Endothelial cell of umbilical vein (primary cell): ENCODE results near the gene PMEL. TPM values are rescaled to one million over a fixed set of nuclear protein-coding genes. Genes with fewer than 3 reads are reported as not detected.

Experiments
- BruUV-seq: library from RNA; stranded (reverse); fragments of 400-500 nt; replicated peaks from 2 replicates; lab custom pipeline; 2021; lab: Mats Ljungman, UMichigan
- CTCF ChIA-PET: fragments of 300-600, 350-600 bp; sonication (Branson Sonifier 250); formaldehyde crosslinking; loops from one replicate; lab custom pipeline; 2021; ENCODE audit warnings: antibody characterized with exemption, inconsistent platforms; lab: Charles Lee
- POLR2A ChIA-PET: fragments of 300-600, 350-600 bp; sonication (Branson Sonifier 250); formaldehyde crosslinking; loops from one replicate; lab custom pipeline; 2021; ENCODE audit warnings: antibody characterized with exemption, inconsistent platforms; lab: Charles Lee
- DNase-seq: peaks from one replicate; pipeline ENCODE4 v3.0.0-alpha.2; 2011; ENCODE audit warnings: low read depth, low spot score
- FAIRE-seq: peaks from 2 replicates; lab custom pipeline; 2011; peaks lifted over from hg19 to GRCh38; lab: Jason Lieb, UNC
- H2AFZ ChIP-seq: 2 replicates; pipeline ENCODE4 v1.6.0; 2012; ENCODE audit warnings: low read depth, low read length, control low read depth, inconsistent platforms
- H3K27ac ChIP-seq: 2 replicates; pipeline ENCODE4 v1.5.1; 2011; ENCODE audit warnings: low read depth, mild to moderate bottlenecking, control low read depth, low read length, moderate library complexity; ENCODE audit not compliant: insufficient read depth
- H3K27me3 ChIP-seq, 2 experiments: 2 replicates each; pipeline versions ENCODE4 v1.6.0 to v1.6.1; 2011; ENCODE audit warnings: low read length in 2 of 2, mixed read lengths in 1 of 2; ENCODE audit not compliant: control insufficient read depth in 2 of 2, insufficient read depth in 2 of 2
- H3K36me3 ChIP-seq, 2 experiments: 2 replicates in 1 of 2; 3 replicates in 1 of 2; pipeline ENCODE4 v1.5.1; 2011; ENCODE audit warnings: low read length in 2 of 2, mild to moderate bottlenecking in 1 of 2, moderate library complexity in 1 of 2; ENCODE audit not compliant: control insufficient read depth in 2 of 2, insufficient read depth in 2 of 2; ENCODE audit errors: extremely low read depth in 1 of 2
- H3K4me1 ChIP-seq: 3 replicates; pipeline ENCODE4 v1.5.1; 2011; ENCODE audit warnings: mild to moderate bottlenecking, low read length; ENCODE audit not compliant: control insufficient read depth, insufficient read depth; ENCODE audit errors: extremely low read depth
- H3K4me2 ChIP-seq: 2 replicates; pipeline ENCODE4 v1.6.1; 2011; ENCODE audit warnings: low read length, control low read depth, mixed read lengths; ENCODE audit not compliant: insufficient read depth
- H3K4me3 ChIP-seq, 3 experiments: fragments of 200-600 bp in 1 of 3; sonication (generic), shearing (Covaris generic) in 1 of 3; replicated peaks in 1 of 3; 2 replicates each; pipeline ENCODE4 v1.5.1; 2011 to 2016; ENCODE audit warnings: control low read depth in 3 of 3, low read length in 3 of 3, mild to moderate bottlenecking in 2 of 3, inconsistent platforms in 1 of 3, low read depth in 1 of 3, moderate library complexity in 1 of 3; ENCODE audit not compliant: insufficient read depth in 1 of 3
- H3K79me2 ChIP-seq: 2 replicates; pipeline ENCODE4 v1.6.0; 2012; ENCODE audit warnings: low read length, inconsistent platforms; ENCODE audit not compliant: control insufficient read depth, insufficient read depth
- H3K9ac ChIP-seq: replicated peaks from 2 replicates; pipeline ENCODE3; 2011; ENCODE audit warnings: low read length, control low read depth; ENCODE audit not compliant: insufficient read depth; ENCODE audit errors: extremely low read depth
- H3K9me1 ChIP-seq: replicated peaks from 3 replicates; pipeline ENCODE4 v1.6.0; 2011; ENCODE audit warnings: mild to moderate bottlenecking, low read length; ENCODE audit not compliant: control insufficient read depth, insufficient read depth; ENCODE audit errors: extremely low read depth
- H3K9me3 ChIP-seq: replicated peaks from 2 replicates; pipeline ENCODE4 v1.5.1; 2012; ENCODE audit warnings: low read length, inconsistent platforms; ENCODE audit not compliant: control insufficient read depth, insufficient read depth
- H4K20me1 ChIP-seq: replicated peaks from 2 replicates; pipeline ENCODE3; 2011; ENCODE audit warnings: mild to moderate bottlenecking, low read length; ENCODE audit not compliant: control insufficient read depth, insufficient read depth; ENCODE audit errors: extremely low read depth
- CTCF ChIP-seq, 2 donors: IDR thresholded peaks; 1 replicate in 1 of 2; 2 replicates in 1 of 2; pipeline ENCODE4 v1.5.1; 2011; ENCODE audit warnings: low read length in 2 of 2, mild to moderate bottlenecking in 2 of 2, moderate library complexity in 2 of 2, control low read depth in 1 of 2, inconsistent platforms in 1 of 2, low read depth in 1 of 2; ENCODE audit not compliant: insufficient read depth in 1 of 2; ENCODE audit errors: extremely low read depth in 1 of 2
- EZH2 ChIP-seq: IDR thresholded peaks from 2 replicates; pipeline ENCODE4 v1.6.1; 2012; ENCODE audit warnings: borderline replicate concordance, low read depth, mild to moderate bottlenecking, moderate library complexity, low read length, inconsistent platforms; ENCODE audit not compliant: severe bottlenecking
- FOS ChIP-seq: IDR thresholded peaks from 2 replicates; pipeline ENCODE4 v1.6.1; 2011; ENCODE audit warnings: mild to moderate bottlenecking, low read length, moderate library complexity, borderline replicate concordance; ENCODE audit not compliant: insufficient read depth
- GATA2 ChIP-seq: IDR thresholded peaks from 2 replicates; pipeline ENCODE4 v1.7.0; 2011; ENCODE audit warnings: low read depth, mild to moderate bottlenecking, moderate library complexity, mixed read lengths, low read length; ENCODE audit not compliant: insufficient read length, insufficient read depth
- JUN ChIP-seq: IDR thresholded peaks from 2 replicates; pipeline ENCODE4 v1.6.1; 2011; ENCODE audit warnings: borderline replicate concordance, low read depth; ENCODE audit not compliant: insufficient read length, insufficient read depth
- MAX ChIP-seq: IDR thresholded peaks from 2 replicates; pipeline ENCODE4 v1.6.1; 2011; ENCODE audit not compliant: insufficient read depth, insufficient read length
- MYC ChIP-seq: IDR thresholded peaks from one replicate; pipeline ENCODE4 v1.6.1; 2011; ENCODE audit warnings: mild to moderate bottlenecking, low read depth, low read length
- POLR2A ChIP-seq: IDR thresholded peaks from 2 replicates; pipeline ENCODE4 v1.6.1; 2012; ENCODE audit warnings: low read depth, mild to moderate bottlenecking, control low read depth, low read length
- POLR2AphosphoS5 ChIP-seq: IDR thresholded peaks from 2 replicates; pipeline ENCODE4 v1.6.1; 2012; ENCODE audit warnings: low read depth, mild to moderate bottlenecking, control low read depth, low read length, moderate library complexity; ENCODE audit not compliant: insufficient read depth
- dilution Hi-C: fragments of 300-500 bp; cut with MboI; formaldehyde crosslinking; loops from one replicate; pipeline ENCODE4 v1.15.0; 2019; ENCODE audit warnings: low sequenced_read_pairs; ENCODE audit not compliant: extremely low pct_ligation_motif_present
- intact Hi-C: fragments of 100-400 bp; cut with micrococcal nuclease; formaldehyde crosslinking; loops from one replicate; pipeline ENCODE4 v1.10.0; 2022
- polyA plus RNA-seq, 4 experiments: library from polyadenylated mRNA; depleted of rRNA in 3 of 4; stranded (reverse) in 3 of 4; unstranded in 1 of 4; fragments of >200 nt; gene quantifications; 2 replicates each; pipeline versions ENCODE4 v1.2.1 to v1.2.3, GENCODE V29; 2011 to 2012; ENCODE audit warnings: missing spikeins in 1 of 4
- total RNA-seq: library from RNA; stranded (reverse); gene quantifications from 2 replicates; pipeline ENCODE4 v1.2.3, GENCODE V29; 2021

The PMEL gene
- total and polyA plus RNA-seq, 2 donors (not counting 3 experiments of a cell fraction or from before 2014, with no cell fraction given) = 0.51 to 0.99 TPM

- H3K4me2 ChIP-seq = no peak overlapping the region
- peaks cover 7 to 8% of the 10 kb centered on the region in 2 experiments for H3K36me3 ChIP-seq
- BruUV-seq = no TSS peak
- no peak overlapping the region for H3K27ac ChIP-seq
- H2AFZ ChIP-seq = no peak overlapping the region
- H3K9ac ChIP-seq = no peak overlapping the region
- no peaks in the 10 kb centered on the region for H3K4me1 ChIP-seq
- dilution Hi-C loops = no loop called here
- no peaks in the 10 kb centered on the region for H3K79me2 ChIP-seq
- H3K9me3 ChIP-seq = no peaks in the 10 kb centered on the region
- ChIA-PET CTCF (interaction anchor here (0.6 to 1.2 kb wide), 4 partner anchors 9 to 204 kb away, joined by 3 to 4 read pairs (median 4); no protein-coding TSS in a partner anchor), POLR2A (interaction anchor here (1.2 kb wide), 1 partner anchor 31 kb away, joined by 3 read pairs; the partner anchor contains the start of gene RAB5B)
- peaks cover 3% of the 10 kb centered on the region for H3K9me1 ChIP-seq
- no peak for FAIRE-seq
- TF ChIP-seq POLR2AphosphoS5 = no peak
- TF ChIP-seq FOS = no peak
- TF ChIP-seq MAX = no peak
- TF ChIP-seq MYC = no peak
- TF ChIP-seq POLR2A = no peak
- TF ChIP-seq EZH2 = no peak
- TF ChIP-seq JUN = no peak
- TF ChIP-seq GATA2 = no peak
- no peak for TF ChIP-seq CTCF (IDR thresholded peaks at IDR 0.05; ENCODE audit: extremely low read depth in 1 of 2, insufficient read depth in 1 of 2, low read depth in 1 of 2, low read length in 2 of 2)
- intact Hi-C loops = loop anchor here (2.0 kb wide), 1 partner anchor 16 kb away; no protein-coding TSS in a partner anchor
- H3K27me3 ChIP-seq = no peaks in the 10 kb centered on the region
- no peak for DNase-seq
- H4K20me1 ChIP-seq = no peaks in the 10 kb centered on the region
- no peak overlapping the region for H3K4me3 ChIP-seq
Observed at GRCh38 chr12:55942577-55943136, 23.2 kb downstream of the PMEL start.
